NAMALWA (cell line): Measurements from ENCODE around the gene DDX43.
"Not testable (repeated sequence)": the region's sequence is repeated elsewhere in the genome, so short reads cannot be mapped to it uniquely, and the experiment has no call there.

ENCODE experiments used
- DNase-seq: peaks from one replicate; pipeline ENCODE4 v3.0.0-alpha.2; 2015; ENCODE audit warnings: low spot score

Gene DDX43

GRCh38 chr6:73388800-73389512, 5.7 kb upstream of the DDX43 start:
- no peak for DNase-seq

GRCh38 chr6:73389854-73390253, 4.8 kb upstream of the DDX43 start:
- no peak for DNase-seq

- no peak for DNase-seq
Observed at GRCh38 chr6:73391675-73392074, 3.0 kb upstream of the DDX43 start.

DNA sequence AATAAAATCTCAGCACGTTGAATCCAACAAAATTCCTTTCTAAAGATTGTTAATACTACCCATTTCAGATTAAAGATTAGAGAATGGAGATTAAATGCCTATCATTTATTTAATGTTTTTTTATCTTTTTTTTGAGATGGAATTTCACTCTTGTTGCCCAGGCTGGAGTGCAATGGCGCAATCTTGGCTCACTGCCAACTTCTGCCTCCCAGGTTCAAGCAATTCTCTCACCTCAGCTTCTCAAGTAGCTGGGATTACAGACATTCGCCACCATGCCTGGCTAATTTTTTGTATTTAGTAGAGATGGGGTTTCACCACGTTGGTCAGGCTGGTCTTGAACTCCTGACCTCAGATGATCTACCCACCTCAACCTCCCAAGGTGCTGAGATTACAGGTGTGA, 2.4 kb upstream of the DDX43 start:
- not testable (repeated sequence) for DNase-seq

- no peak for DNase-seq
Observed at GRCh38 chr6:73393278-73393677, 1.4 kb upstream of the DDX43 start.

GRCh38 chr6:73395875-73396274, 1.2 kb downstream of the DDX43 start:
- DNase-seq = no peak

DNA sequence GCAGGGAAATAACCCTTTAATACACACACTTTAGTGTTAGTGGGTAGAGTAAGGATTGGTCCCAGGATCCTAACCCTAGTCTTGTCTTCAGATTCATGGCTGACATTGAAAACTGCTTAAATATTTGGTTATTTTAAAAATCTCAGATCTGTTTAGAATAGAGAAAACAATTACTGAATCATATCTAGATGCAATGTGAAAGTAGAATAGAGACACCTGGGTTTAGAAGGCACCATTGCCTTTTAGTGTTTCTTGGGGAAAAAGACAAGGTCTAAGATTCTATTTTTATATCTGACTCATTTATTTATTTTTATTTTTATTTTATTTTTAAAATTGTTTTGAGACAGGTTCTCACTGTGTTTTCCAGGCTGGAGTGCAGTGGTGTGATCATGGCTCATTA, 6.0 kb downstream of the DDX43 start:
- no peak for DNase-seq

- DNase-seq = no peak
Observed at GRCh38 chr6:73409395-73409794, 14.8 kb downstream of the DDX43 start.

GRCh38 chr6:73413102-73413501, 18.5 kb downstream of the DDX43 start:
- no peak for DNase-seq

GRCh38 chr6:73418081-73418741, 23.6 kb downstream of the DDX43 start:
- DNase-seq = no peak

DNA sequence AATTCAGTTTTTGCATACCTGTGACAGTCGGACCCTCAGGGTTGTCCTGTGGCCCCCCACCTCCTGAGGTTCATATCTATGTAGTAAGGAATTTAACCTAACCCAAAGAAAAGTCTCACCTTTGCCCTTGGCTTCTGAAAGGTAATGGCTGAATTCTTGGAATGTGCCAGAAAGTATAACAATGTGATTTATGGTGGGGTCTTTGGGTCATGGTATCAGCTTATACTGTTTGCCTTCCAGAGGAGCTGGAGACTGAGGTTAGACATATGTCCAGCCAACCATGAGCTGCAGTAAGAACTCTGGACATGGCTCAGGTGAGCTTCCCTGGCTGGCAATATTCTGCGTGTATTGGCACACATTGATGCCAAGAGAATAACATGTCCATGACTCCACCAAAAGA, 26.9 kb downstream of the DDX43 start:
- no peak for DNase-seq

DNA sequence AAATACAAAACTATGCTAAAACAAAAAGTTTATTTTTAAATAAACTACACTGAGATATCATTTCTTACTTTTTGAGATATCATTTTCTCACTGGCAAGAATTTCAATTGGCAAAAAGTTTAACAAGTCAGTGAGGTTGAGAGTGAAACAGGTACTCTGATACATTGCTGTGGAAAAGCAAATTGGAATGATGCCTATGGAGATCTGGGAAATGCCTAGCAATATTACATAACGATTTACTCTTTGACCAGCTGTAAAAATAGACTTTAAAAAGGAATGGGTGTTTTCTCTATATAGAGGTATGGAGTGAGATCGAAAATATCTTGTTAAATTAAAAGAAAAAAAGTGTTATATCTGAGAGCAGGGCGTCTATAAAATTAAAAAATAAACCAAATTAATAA, 40.6 kb downstream of the DDX43 start:
- DNase-seq = no peak

DNA sequence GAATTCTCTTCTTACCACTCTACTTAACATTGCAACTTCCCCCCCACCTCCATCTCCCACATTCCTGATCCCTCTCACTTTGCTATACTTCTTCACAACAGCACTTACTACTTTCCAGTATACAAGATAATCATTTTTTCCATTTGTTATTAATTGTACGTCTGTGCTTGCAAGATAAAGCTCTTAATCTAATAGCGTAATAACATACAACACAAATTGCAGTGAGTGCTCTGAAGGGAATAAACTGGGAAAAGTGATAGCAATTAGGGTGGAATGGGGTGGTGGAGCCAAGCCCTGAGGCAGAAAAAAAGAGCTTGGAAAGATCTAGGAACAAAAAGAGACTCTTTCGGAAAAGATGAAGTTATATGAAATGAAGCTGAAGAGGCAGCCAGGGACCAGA, 48.9 kb downstream of the DDX43 start:
- DNase-seq = no peak

GRCh38 chr6:73451223-73452106, 56.8 kb downstream of the DDX43 start:
- peak; percentile 25 for DNase-seq

GRCh38 chr6:73452107-73452461, 57.5 kb downstream of the DDX43 start, which contains the start of gene CGAS:
Gene CGAS (minus strand): TSS chr6:73452297. CDS start chr6:73452181, 116 bp downstream.
- no peak for DNase-seq

DNA sequence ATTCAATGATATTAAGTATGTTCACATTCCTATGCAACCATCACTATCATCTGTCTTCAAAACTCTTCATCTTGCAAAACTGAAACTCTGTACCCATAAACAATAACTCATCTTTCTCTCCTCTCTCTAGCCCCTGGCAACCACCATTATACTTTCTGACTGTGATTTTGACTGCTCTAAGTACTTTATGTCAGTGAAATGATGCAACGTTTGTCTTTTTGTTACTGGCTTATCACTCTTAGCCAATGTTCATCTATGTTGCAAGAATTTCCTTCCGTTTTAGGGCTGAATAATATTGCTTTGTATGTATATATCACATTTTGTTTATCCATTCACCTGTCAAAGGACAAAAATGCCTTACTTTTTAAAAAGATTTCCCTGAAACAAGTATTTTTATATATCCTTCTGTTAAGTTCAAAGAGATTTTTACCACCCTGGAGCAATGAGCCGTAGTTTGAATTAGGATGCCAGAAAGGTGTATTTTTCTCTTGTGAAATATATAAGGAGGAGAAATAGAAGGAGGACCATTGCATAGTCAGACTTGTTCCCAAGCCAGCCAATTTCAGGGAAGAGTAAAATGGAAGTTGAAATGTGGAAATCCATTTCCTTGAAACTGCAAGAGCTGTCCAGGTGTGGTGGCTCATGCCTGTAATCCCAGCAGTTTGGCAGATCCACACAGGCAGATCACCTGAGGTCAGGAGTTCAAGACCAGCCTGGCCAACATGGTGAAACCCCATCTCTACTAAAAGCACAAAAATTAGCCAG, 61.4 kb downstream of the DDX43 start:
- DNase-seq = no peak

GRCh38 chr6:73459474-73459873, 64.8 kb downstream of the DDX43 start:
- not testable (repeated sequence) for DNase-seq

- DNase-seq = no peak
Observed at GRCh38 chr6:73460056-73460455, 65.4 kb downstream of the DDX43 start.

GRCh38 chr6:73461537-73462350, 67.1 kb downstream of the DDX43 start, which contains the start of gene MTO1:
Gene MTO1 (plus strand): TSS chr6:73461737. CDS start chr6:73461855, 118 bp downstream.
- DNase-seq = peak; percentile 96
